ENCODE results near the gene FMN2. TPM values are rescaled to one million over a fixed set of nuclear protein-coding genes. Genes with fewer than 3 reads are reported as not detected.

FMN2 gene
- total RNA-seq, 1 donor, result not detected

GRCh38 chr1:240474133-240474614 lies 382.5 kb downstream of the FMN2 start:
- Histone ChIP-seq H3K27me3 (ENCODE audit: insufficient read depth, low read length) (no peaks in the 10 kb centered on the region), H3K4me3 (ENCODE audit: low read length) (no peak overlapping the region), H3K4me1 (ENCODE audit: insufficient read depth, low read length) (no peaks in the 10 kb centered on the region)

DNA sequence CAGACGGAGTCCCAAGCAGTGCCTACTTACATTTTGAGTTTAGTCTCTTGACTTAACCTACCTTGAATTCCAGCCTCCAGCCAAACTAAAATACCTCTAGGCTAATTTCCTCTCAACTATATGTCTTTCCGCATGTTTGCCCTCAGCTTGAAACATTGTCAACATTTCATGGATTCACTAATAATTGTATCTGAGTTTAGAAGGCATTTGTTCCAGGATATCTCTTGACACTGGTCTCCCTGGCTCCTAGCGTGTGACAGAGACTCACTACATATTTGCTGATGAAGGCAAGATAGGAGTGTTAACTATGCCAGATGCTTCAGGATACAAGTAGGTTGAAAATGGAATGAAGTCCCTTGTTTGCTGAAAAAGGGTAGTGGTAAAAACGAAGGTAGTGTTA lies 384.1 kb downstream of the FMN2 start:
- Histone ChIP-seq H3K27me3 (ENCODE audit: insufficient read depth, low read length) (no peaks in the 10 kb centered on the region), H3K4me1 (ENCODE audit: insufficient read depth, low read length) (no peaks in the 10 kb centered on the region), H3K9me3 (ENCODE audit: low read depth, low read length) (no peaks in the 10 kb centered on the region), H3K4me3 (ENCODE audit: low read length) (no peak overlapping the region)

More at GRCh38 chr1:240474133-240474614, 382.5 kb downstream of the FMN2 start:
- H3K9me3 ChIP-seq (ENCODE audit: low read depth, low read length), result no peaks in the 10 kb centered on the region

DNA sequence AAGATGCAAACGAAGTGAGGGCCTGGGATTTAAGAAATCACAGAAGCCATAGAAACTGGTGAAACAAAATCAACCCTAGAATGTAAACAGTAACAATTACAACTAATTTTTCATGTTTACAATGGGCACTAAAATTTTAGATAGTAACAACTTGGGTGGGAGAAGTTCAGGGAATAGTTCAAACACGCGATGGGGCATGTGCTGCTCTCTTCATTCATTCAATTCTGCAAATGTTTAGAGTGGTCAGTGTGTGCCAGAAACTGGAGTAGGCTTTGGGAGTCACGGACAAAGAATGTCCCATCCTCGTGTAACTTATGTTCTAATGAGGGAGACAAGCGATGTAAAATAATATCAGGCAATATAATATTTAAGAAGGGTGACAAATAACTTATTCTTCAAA lies 386.9 kb downstream of the FMN2 start:
- no peak overlapping the region for H3K4me3 ChIP-seq (ENCODE audit: low read length)
- no peaks in the 10 kb centered on the region for H3K9me3 ChIP-seq (ENCODE audit: low read depth, low read length)
- no peaks in the 10 kb centered on the region for H3K4me1 ChIP-seq (ENCODE audit: insufficient read depth, low read length)
- no peaks in the 10 kb centered on the region for H3K27me3 ChIP-seq (ENCODE audit: insufficient read depth, low read length)

GRCh38 chr1:240484804-240485443 lies 393.2 kb downstream of the FMN2 start:
- Histone ChIP-seq H3K4me1 (ENCODE audit: insufficient read depth, low read length) (no peaks in the 10 kb centered on the region), H3K4me3 (ENCODE audit: low read length) (no peak overlapping the region), H3K27me3 (ENCODE audit: insufficient read depth, low read length) (no peaks in the 10 kb centered on the region), H3K9me3 (ENCODE audit: low read depth, low read length) (no peaks in the 10 kb centered on the region)

DNA sequence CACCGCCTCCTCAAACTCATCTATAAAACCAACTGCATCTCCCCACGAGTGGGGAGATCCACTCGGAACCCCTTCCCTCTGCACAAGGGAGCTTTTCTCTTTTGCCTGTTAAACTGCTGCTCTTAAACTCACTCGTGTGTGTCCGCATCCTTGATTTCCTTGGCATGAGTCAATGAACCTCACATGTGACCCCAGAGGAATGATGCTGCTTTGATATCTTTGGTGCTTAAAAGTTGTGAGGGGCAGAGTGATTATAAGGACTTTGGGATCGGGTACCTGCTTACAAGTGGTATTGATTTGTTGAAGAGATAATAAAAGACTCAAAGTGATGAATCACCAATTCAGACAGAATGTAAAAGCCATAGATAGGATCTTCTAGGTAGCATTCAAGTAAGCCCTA lies 394.9 kb downstream of the FMN2 start:
- Histone ChIP-seq H3K9me3 (ENCODE audit: low read depth, low read length) (no peaks in the 10 kb centered on the region), H3K4me1 (ENCODE audit: insufficient read depth, low read length) (no peaks in the 10 kb centered on the region), H3K4me3 (ENCODE audit: low read length) (no peak overlapping the region), H3K27me3 (ENCODE audit: insufficient read depth, low read length) (no peaks in the 10 kb centered on the region)

GRCh38 chr1:240487493-240487892 lies 395.8 kb downstream of the FMN2 start:
- Histone ChIP-seq H3K4me1 (ENCODE audit: insufficient read depth, low read length) (no peaks in the 10 kb centered on the region), H3K4me3 (ENCODE audit: low read length) (no peak overlapping the region), H3K9me3 (ENCODE audit: low read depth, low read length) (no peaks in the 10 kb centered on the region), H3K27me3 (ENCODE audit: insufficient read depth, low read length) (no peaks in the 10 kb centered on the region)

- Histone ChIP-seq H3K4me3 (ENCODE audit: low read length) (no peak overlapping the region), H3K4me1 (ENCODE audit: insufficient read depth, low read length) (no peaks in the 10 kb centered on the region), H3K9me3 (ENCODE audit: low read depth, low read length) (no peaks in the 10 kb centered on the region), H3K27me3 (ENCODE audit: insufficient read depth, low read length) (no peaks in the 10 kb centered on the region)
Measured at GRCh38 chr1:240491156-240491555, 399.5 kb downstream of the FMN2 start.

- no peaks in the 10 kb centered on the region for H3K4me1 ChIP-seq (ENCODE audit: insufficient read depth, low read length)
- H3K4me3 ChIP-seq (ENCODE audit: low read length), result no peak overlapping the region
- H3K9me3 ChIP-seq (ENCODE audit: low read depth, low read length), result no peaks in the 10 kb centered on the region
- H3K27me3 ChIP-seq (ENCODE audit: insufficient read depth, low read length), result no peaks in the 10 kb centered on the region
Measured at GRCh38 chr1:240491796-240492195, 400.1 kb downstream of the FMN2 start.

- H3K4me3 ChIP-seq (ENCODE audit: low read length), result no peak overlapping the region
- no peaks in the 10 kb centered on the region for H3K9me3 ChIP-seq (ENCODE audit: low read depth, low read length)
- H3K4me1 ChIP-seq (ENCODE audit: insufficient read depth, low read length), result no peaks in the 10 kb centered on the region
- H3K27me3 ChIP-seq (ENCODE audit: insufficient read depth, low read length), result no peaks in the 10 kb centered on the region
Measured at GRCh38 chr1:240492832-240493440, 401.3 kb downstream of the FMN2 start.

- Histone ChIP-seq H3K4me3 (ENCODE audit: low read length) (no peak overlapping the region), H3K9me3 (ENCODE audit: low read depth, low read length) (no peaks in the 10 kb centered on the region), H3K4me1 (ENCODE audit: insufficient read depth, low read length) (no peaks in the 10 kb centered on the region), H3K27me3 (ENCODE audit: insufficient read depth, low read length) (no peaks in the 10 kb centered on the region)
Measured at GRCh38 chr1:240495601-240496000, 403.9 kb downstream of the FMN2 start.

- Histone ChIP-seq H3K27me3 (ENCODE audit: insufficient read depth, low read length) (no peaks in the 10 kb centered on the region), H3K4me1 (ENCODE audit: insufficient read depth, low read length) (no peaks in the 10 kb centered on the region), H3K9me3 (ENCODE audit: low read depth, low read length) (no peaks in the 10 kb centered on the region), H3K4me3 (ENCODE audit: low read length) (no peak overlapping the region)
Measured at GRCh38 chr1:240496356-240496755, 404.7 kb downstream of the FMN2 start.

GRCh38 chr1:240496941-240497340 lies 405.3 kb downstream of the FMN2 start:
- H3K27me3 ChIP-seq (ENCODE audit: insufficient read depth, low read length), result no peaks in the 10 kb centered on the region

DNA sequence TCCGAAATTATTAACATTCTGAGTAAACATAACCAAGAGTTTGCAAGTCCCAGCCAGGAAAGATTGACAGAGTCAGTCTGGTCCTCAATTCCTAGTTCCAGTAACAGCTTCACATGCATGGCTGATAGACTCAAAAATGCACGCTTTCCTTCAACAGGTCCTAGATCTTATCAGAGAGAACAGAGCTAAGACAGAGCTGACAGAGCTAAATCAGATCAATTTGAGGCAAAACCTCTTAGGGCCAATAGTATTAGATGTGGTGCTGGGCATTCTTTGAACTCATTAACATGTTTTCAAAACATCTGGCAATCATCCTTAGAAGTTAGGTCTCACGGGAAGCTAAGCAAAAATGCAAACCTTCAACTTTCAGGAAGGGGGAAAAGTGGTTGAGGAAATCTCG lies 406.2 kb downstream of the FMN2 start:
- Histone ChIP-seq H3K27me3 (ENCODE audit: insufficient read depth, low read length) (no peaks in the 10 kb centered on the region), H3K9me3 (ENCODE audit: low read depth, low read length) (no peaks in the 10 kb centered on the region), H3K4me1 (ENCODE audit: insufficient read depth, low read length) (no peaks in the 10 kb centered on the region), H3K4me3 (ENCODE audit: low read length) (no peak overlapping the region)

More at GRCh38 chr1:240496941-240497340, 405.3 kb downstream of the FMN2 start:
- Histone ChIP-seq H3K4me1 (ENCODE audit: insufficient read depth, low read length) (no peaks in the 10 kb centered on the region), H3K4me3 (ENCODE audit: low read length) (no peak overlapping the region), H3K9me3 (ENCODE audit: low read depth, low read length) (no peaks in the 10 kb centered on the region)

DNA sequence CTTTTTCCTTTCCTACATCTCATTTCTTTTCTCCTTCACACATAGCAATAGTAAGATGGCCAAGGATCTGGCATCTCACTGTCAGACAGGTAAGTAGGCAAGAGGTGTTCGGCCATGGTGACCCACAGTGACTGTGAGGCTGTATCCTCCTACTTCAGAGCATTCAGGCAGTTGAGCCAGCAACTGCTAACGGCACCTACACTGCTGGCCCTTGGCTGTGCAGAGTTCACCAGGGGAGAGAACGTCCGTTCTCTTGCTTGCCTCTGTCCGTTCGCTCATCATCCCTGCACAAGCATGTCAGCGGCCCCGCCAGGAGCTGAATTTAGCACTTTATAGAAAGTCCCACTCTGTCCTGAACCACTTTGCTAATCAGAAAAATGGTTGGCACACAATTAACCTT lies 406.7 kb downstream of the FMN2 start:
- H3K27me3 ChIP-seq (ENCODE audit: insufficient read depth, low read length), result no peaks in the 10 kb centered on the region
- H3K4me1 ChIP-seq (ENCODE audit: insufficient read depth, low read length), result no peaks in the 10 kb centered on the region
- H3K9me3 ChIP-seq (ENCODE audit: low read depth, low read length), result no peaks in the 10 kb centered on the region
- no peak overlapping the region for H3K4me3 ChIP-seq (ENCODE audit: low read length)

GRCh38 chr1:240499012-240499411 lies 407.3 kb downstream of the FMN2 start:
- no peaks in the 10 kb centered on the region for H3K27me3 ChIP-seq (ENCODE audit: insufficient read depth, low read length)
- H3K4me1 ChIP-seq (ENCODE audit: insufficient read depth, low read length), result no peaks in the 10 kb centered on the region
- H3K4me3 ChIP-seq (ENCODE audit: low read length), result no peak overlapping the region
- no peaks in the 10 kb centered on the region for H3K9me3 ChIP-seq (ENCODE audit: low read depth, low read length)

DNA sequence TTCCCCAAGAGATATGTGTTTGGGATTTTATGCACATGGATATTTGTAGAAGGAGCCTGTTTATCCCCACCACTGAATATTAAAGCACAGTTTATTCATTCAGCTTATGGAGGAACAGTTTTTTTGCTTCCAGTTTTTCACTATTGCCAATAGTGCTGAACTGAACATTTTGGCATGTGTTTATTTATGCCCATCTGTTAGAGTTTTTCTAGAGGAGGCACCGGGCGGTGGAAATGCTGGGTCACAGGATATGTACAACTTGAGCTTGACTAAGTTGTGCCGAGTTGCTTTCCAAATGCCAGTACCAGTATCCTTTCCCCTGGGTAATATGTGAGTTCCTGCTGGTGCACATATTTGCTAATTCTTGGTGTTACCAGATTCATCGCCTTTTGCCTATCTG lies 409.0 kb downstream of the FMN2 start:
- no peak overlapping the region for H3K4me3 ChIP-seq (ENCODE audit: low read length)
- H3K27me3 ChIP-seq (ENCODE audit: insufficient read depth, low read length), result no peaks in the 10 kb centered on the region
- no peaks in the 10 kb centered on the region for H3K4me1 ChIP-seq (ENCODE audit: insufficient read depth, low read length)
- no peaks in the 10 kb centered on the region for H3K9me3 ChIP-seq (ENCODE audit: low read depth, low read length)
